MCF 10A (cell line): Measurements from ENCODE around the gene LSP1. TPM values are rescaled to one million over a fixed set of nuclear protein-coding genes. Genes with fewer than 3 reads are reported as not detected.
A peak's percentile ranks its signal among the peaks of the same experiment; 100 is the strongest.

Source experiments
- BruUV-seq: library from RNA; stranded (reverse); fragments of 400-500 nt; replicated peaks from 2 replicates; lab custom pipeline; 2021; lab: Mats Ljungman, UMichigan
- CTCF ChIA-PET: fragments of 300-600 bp; sonication (Branson Sonifier 250); formaldehyde crosslinking; extraction: SDS; loops from one replicate; lab custom pipeline; 2021; ENCODE audit warnings: antibody characterized with exemption, inconsistent platforms; lab: Yijun Ruan, JAX
- POLR2A ChIA-PET: fragments of 300-600, 350-650 bp; sonication (Branson Sonifier 250); formaldehyde crosslinking; extraction: SDS; loops from one replicate; lab custom pipeline; 2020; ENCODE audit warnings: antibody characterized with exemption, inconsistent platforms; lab: Yijun Ruan, JAX
- DNase-seq: peaks from one replicate; pipeline ENCODE4 v3.0.0-alpha.2; 2018; ENCODE audit not compliant: unreplicated experiment
- H3K27ac Mint-ChIP-seq: one replicate; pipeline ENCODE4 v1.8.0; 2022; ENCODE audit warnings: mild to moderate bottlenecking, low read depth, mixed read lengths; ENCODE audit not compliant: unreplicated experiment
- H3K27me3 Mint-ChIP-seq: one replicate; pipeline ENCODE4 v1.8.0; 2022; ENCODE audit warnings: mixed read lengths; ENCODE audit not compliant: insufficient read depth, unreplicated experiment
- H3K36me3 Mint-ChIP-seq: one replicate; pipeline ENCODE4 v1.8.0; 2022; ENCODE audit warnings: mild to moderate bottlenecking, moderate library complexity, mixed read lengths; ENCODE audit not compliant: insufficient read depth, unreplicated experiment
- H3K4me1 Mint-ChIP-seq: one replicate; pipeline ENCODE4 v1.8.0; 2022; ENCODE audit warnings: mixed read lengths; ENCODE audit not compliant: insufficient read depth, unreplicated experiment
- H3K4me3 Mint-ChIP-seq: one replicate; pipeline ENCODE4 v1.8.0; 2022; ENCODE audit warnings: mild to moderate bottlenecking, moderate library complexity, mixed read lengths; ENCODE audit not compliant: unreplicated experiment
- H3K9me3 Mint-ChIP-seq: one replicate; pipeline ENCODE4 v1.8.0; 2022; ENCODE audit warnings: mixed read lengths; ENCODE audit not compliant: unreplicated experiment
- CTCF ChIP-seq: fragments of 200-600 bp; IDR thresholded peaks from one replicate; pipeline ENCODE4 v1.8.0; 2022; ENCODE audit warnings: antibody characterized with exemption, mild to moderate bottlenecking; ENCODE audit not compliant: unreplicated experiment
- intact Hi-C: fragments of 100-400 bp; cut with micrococcal nuclease; formaldehyde crosslinking; loops from 2 replicates; pipeline ENCODE4 v1.14.1; 2022
- total RNA-seq: library from RNA; stranded (reverse); gene quantifications from 2 replicates; pipeline ENCODE4 v1.2.3, GENCODE V29; 2022

LSP1 gene
- total RNA-seq, 1 experiment from 2014 or later = 3.7 TPM

- BruUV-seq = no TSS peak
- no peaks in the 10 kb centered on the region for H3K9me3 Mint-ChIP-seq
- no peak overlapping the region for H3K27ac Mint-ChIP-seq
- no peak overlapping the region for H3K4me3 Mint-ChIP-seq
- H3K4me1 Mint-ChIP-seq = peaks cover 27% of the 10 kb centered on the region
- H3K27me3 Mint-ChIP-seq = no peaks in the 10 kb centered on the region
- no peak for TF ChIP-seq CTCF
- no peaks in the 10 kb centered on the region for H3K36me3 Mint-ChIP-seq
- intact Hi-C loops = no loop called here
- POLR2A ChIA-PET = interaction anchor here (0.9 to 1.7 kb wide), 4 partner anchors 18 to 168 kb away, joined by 3 to 8 read pairs (median 4); no protein-coding TSS in a partner anchor
- DNase-seq = no peak
- CTCF ChIA-PET = interaction anchor here (0.7 to 1.5 kb wide), 5 partner anchors 15 to 168 kb away, joined by 3 to 5 read pairs (median 3); no protein-coding TSS in a partner anchor
Measured at GRCh38 chr11:1861435-1862411, 8.8 kb downstream of the LSP1 start.

- intact Hi-C loops = no loop called here
- peak; percentile 87 for DNase-seq
- Mint-ChIP-seq H3K4me3 (peak overlapping the region; percentile 54), H3K4me1 (peaks cover 27% of the 10 kb centered on the region), H3K27me3 (no peaks in the 10 kb centered on the region), H3K36me3 (no peaks in the 10 kb centered on the region), H3K9me3 (no peaks in the 10 kb centered on the region), H3K27ac (peak overlapping the region; percentile 73)
- no peak for TF ChIP-seq CTCF
- BruUV-seq = no TSS peak
- POLR2A ChIA-PET = interaction anchor here (0.9 to 1.7 kb wide), 5 partner anchors 19 to 169 kb away, joined by 3 to 8 read pairs (median 5); partner anchors contain the start of gene SYT8
- CTCF ChIA-PET = interaction anchor here (0.7 to 1.5 kb wide), 8 partner anchors 13 to 329 kb away, joined by 3 to 5 read pairs (median 3); partner anchors contain the start of gene CTSD
Measured at GRCh38 chr11:1862588-1863351, 9.9 kb downstream of the LSP1 start.

GRCh38 chr11:1863352-1864216 is 10.7 kb downstream of the LSP1 start:
- peak; percentile 94 for DNase-seq
- no peak for TF ChIP-seq CTCF
- no TSS peak for BruUV-seq
- H3K4me3 Mint-ChIP-seq = peak overlapping the region; percentile 54
- no peaks in the 10 kb centered on the region for H3K9me3 Mint-ChIP-seq
- POLR2A ChIA-PET = interaction anchor here (1.0 to 1.7 kb wide), 4 partner anchors 20 to 170 kb away, joined by 3 to 8 read pairs (median 4); partner anchors contain the start of gene SYT8
- H3K36me3 Mint-ChIP-seq = no peaks in the 10 kb centered on the region
- peaks cover 27% of the 10 kb centered on the region for H3K4me1 Mint-ChIP-seq
- intact Hi-C loops = no loop called here
- H3K27me3 Mint-ChIP-seq = no peaks in the 10 kb centered on the region
- CTCF ChIA-PET = interaction anchor here (1.0 to 1.5 kb wide), 3 partner anchors 31 to 170 kb away, joined by 3 to 5 read pairs (median 3); partner anchors contain the start of gene CTSD
- H3K27ac Mint-ChIP-seq = peak overlapping the region; percentile 73
